NCI-H2081 (cell line): ENCODE data around the gene EPHA7.
A peak's percentile ranks its signal among the peaks of the same experiment; 100 is the strongest.

Source experiments
- DNase-seq, 2 experiments: peaks; one replicate each; lab custom pipeline; 2025; lab: John Stamatoyannopoulos, UW

The EPHA7 gene

DNA sequence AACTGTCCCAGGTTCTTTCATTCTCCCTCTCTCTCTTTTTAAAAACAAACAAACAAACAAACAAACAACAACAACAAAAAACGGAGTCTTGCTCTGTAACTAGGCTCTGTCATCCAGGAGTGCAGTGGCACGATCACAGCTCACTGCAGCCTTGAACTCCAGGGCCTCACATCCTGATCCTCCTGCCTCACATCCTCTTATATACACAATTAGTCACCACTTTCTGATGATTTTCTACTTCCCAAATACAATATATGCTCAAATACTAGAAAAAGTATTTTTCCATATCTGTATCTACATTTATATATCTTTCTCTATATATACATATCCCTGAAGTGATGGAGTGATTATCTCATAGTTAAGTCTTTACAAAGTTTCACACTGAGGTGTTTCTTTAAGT, 170.7 kb downstream of the EPHA7 start:
- DNase-seq: no peak

GRCh38 chr6:93243231-93243778, 176.1 kb downstream of the EPHA7 start:
- no peak for DNase-seq

- DNase-seq: no peak
These were observed 177.3 kb downstream of the EPHA7 start for GRCh38 chr6:93242049-93242448.

DNA sequence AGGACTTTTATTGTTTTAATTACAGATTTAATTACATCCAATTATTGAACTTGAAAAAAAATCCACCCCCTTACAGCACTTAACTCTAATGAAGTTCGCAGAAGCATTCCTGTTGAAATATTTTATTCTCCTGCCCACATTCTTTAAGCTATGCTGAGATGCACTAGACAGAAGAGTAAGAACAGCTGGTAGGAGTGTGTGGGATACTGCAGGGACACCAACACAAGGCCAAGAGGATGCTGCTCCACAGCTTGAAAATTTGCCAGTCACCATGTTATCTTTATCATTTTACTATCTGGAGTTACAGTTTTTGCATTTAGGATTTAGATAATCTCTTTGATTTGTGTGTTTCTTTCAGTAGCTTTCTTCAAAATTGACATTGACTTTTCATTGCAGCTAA, 180.7 kb downstream of the EPHA7 start:
- DNase-seq: no peak

DNA sequence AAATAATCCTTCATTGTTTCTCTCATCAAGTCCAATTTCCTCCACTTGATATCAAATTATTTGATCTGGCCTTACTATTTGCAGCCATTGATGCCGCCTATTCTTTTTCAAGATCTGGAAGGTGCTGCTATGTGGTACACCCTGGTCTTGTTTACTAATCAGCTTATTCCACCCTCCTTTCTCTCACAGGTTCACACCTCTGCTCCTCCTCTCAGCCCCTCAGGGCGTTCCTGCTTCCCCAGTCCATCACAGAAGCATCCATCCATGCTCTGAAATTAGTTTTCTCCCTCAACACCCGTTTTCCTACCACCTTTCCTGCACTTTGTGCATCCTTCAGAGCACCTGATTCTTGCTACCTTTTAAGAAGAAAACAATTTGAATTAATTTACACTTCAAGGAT, 183.6 kb downstream of the EPHA7 start:
- DNase-seq: peak in 1 of 2 experiments; percentile 5

DNA sequence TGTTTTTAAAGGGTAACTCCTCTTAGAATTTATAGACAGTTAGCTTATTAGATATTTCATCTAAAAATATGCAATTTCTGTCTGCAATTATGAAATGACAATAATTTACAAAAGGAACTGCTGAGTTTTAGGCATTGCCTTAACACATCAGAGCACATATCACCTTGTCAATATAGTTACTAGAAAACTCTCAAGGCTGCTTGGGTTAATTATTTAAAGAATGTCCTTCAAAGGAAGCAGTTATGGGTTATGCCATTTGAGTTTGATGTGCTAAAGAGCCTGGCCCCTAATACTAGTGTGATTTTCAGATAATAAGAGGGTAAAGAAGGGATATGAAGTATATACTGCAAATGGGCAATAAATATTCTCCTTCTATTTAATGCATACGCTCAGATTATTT, 192.5 kb downstream of the EPHA7 start:
- no peak for DNase-seq

DNA sequence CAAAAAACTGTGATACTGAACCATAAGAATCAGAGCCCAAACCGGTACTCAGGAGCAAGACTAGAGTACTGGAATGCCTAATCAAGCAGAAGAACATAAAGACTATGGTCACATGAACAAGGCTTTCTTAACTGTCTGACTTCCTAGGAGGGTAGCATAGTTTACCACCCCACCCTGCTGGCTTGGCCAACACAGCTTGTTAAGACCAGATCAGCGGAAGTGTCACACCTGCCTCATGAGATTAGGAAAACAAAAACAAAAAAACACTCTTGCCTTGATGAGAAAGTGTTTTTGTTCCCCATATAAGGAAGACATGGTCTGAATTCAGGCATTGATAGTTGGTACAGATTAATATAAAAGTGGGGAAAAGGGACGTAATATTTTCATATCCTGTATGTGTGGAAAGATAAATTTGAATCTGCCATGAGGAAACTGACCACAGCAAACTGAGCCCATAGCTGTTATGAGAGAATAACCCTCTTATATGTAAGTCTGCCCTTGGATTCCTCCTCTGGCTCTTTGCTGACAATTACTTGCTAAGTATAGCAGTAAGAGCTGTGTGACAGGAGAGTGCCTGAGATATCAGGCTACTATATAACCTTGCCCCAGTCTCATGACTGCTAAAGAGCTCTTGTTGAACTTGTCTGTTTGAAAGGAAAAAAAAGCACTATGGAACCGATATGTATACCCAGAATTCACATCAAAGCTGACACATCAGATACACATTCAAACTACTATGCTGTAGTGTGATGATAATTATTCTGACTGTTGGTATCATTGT, 197.1 kb downstream of the EPHA7 start:
- no peak for DNase-seq

DNA sequence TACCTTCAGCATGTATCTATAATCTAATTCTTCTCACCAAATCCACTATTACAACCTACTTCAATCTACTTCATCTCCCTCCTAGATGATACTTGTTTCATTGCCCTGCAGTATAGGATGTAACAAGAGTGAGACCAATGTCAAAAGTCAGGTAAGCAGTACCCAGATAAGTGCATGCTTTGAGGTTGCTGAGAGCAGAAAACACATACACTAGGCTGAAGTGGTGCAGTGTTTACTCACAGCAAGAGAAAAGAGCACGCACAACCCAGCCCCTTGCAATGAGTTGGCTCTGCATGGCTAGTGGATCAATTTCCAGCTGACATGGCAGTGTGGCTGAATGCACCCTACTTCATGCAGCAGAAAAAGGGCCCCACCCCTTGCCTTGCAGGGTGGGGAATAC, 199.9 kb downstream of the EPHA7 start:
- no peak for DNase-seq

DNA sequence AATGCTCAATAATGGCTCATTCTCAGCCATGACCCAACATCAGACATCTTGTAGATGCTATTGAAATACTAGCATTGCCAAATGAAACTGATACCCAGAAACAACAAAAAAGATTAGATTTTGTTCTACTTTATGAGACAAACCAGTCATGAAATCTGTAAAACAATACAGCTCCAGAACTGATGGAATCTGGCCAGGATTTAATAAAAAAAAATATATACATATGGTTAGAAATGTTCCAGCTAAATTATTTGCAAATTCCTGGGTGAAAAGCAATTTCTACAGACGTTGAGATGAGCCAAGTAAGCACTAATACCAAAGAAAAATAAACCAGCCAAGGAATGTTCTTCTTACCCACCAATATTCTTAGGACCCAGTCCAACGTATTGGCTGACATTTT, 201.3 kb downstream of the EPHA7 start:
- DNase-seq: no peak

DNA sequence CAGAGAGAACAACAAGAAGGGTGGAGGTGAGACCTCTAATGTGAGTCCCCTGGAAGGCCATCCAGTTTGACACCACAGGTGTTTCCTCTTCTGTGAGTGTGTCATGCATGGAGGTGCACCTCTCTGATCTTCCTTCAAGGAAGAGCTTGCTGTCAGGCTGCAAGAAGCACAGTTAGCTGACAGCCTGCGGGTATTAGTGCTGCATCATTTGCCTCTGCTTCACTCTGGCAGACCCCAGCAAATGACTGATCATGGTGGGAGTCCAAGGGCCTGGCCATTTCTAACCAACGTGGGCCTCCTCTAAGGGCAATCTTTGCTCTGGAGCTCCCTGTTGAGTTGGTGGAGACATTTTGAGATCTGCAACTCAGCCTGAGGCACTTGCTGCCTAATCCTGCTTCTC, 206.3 kb downstream of the EPHA7 start:
- DNase-seq: no peak

GRCh38 chr6:93210908-93211307, 208.5 kb downstream of the EPHA7 start:
- DNase-seq: no peak

DNA sequence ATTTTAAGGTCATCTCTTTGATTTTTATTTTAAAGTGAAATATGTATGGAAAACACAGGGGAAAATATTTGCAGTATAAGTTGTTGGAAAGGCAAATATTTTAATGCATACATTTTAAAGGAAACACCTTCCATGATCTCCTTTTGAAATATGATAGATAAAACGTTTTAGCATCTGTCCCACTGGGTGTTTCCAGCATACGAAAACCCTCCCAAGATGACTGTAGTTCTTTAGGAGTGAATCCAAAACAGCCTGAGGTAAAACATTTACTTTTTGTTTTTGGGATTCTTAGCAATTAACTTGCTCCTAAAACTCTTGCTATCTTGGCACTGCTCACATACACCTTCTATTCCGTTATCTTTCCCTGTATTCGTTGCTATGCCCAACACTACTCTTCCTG, 210.0 kb downstream of the EPHA7 start:
- DNase-seq: no peak

- no peak for DNase-seq
These were observed 222.9 kb downstream of the EPHA7 start for GRCh38 chr6:93196406-93196970.

GRCh38 chr6:93194480-93194879, 224.9 kb downstream of the EPHA7 start:
- DNase-seq: no peak

DNA sequence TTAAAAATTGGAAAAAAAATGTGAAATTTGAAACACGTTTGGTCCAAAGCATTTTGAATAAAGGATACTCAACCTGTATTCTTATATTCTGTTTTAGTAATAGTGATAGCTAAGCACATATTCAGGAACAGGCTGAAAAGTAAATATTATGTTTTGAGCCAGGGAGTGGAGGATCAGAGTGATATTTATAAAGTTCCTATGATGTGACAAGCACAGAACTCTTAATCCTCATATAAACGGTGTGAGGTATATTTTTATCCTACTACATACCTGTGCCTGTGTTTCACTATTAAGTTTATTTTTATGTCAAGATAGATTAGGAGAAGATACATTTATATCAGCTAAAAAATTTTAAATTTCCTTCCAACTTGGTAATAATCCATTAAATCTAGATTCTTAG, 225.5 kb downstream of the EPHA7 start:
- no peak for DNase-seq
